ENCODE measurements around the gene ASIP.
"Not testable (repeated sequence)": the region's sequence is repeated elsewhere in the genome, so short reads cannot be mapped to it uniquely, and the experiment has no call there.

ASIP gene

GRCh38 chr20:34285450-34285849 lies 44.2 kb downstream of the ASIP start:
- DNase-seq (ENCODE audit: low spot score), result no peak

- not testable (repeated sequence) for DNase-seq (ENCODE audit: low spot score)
Measured at GRCh38 chr20:34287500-34287899, 46.3 kb downstream of the ASIP start.

GRCh38 chr20:34290471-34290870 lies 49.2 kb downstream of the ASIP start:
- DNase-seq (ENCODE audit: low spot score), result no peak

- DNase-seq (ENCODE audit: low spot score), result no peak
Measured at GRCh38 chr20:34292496-34292895, 51.3 kb downstream of the ASIP start.

- no peak for DNase-seq (ENCODE audit: low spot score)
Measured at GRCh38 chr20:34293119-34293518, 51.9 kb downstream of the ASIP start.

- DNase-seq (ENCODE audit: low spot score), result no peak
Measured at GRCh38 chr20:34293589-34293988, 52.4 kb downstream of the ASIP start.

- no peak for DNase-seq (ENCODE audit: low spot score)
Measured at GRCh38 chr20:34294563-34294962, 53.3 kb downstream of the ASIP start.

GRCh38 chr20:34295284-34295683 lies 54.1 kb downstream of the ASIP start:
- DNase-seq (ENCODE audit: low spot score), result no peak

GRCh38 chr20:34296468-34296867 lies 55.2 kb downstream of the ASIP start:
- no peak for DNase-seq (ENCODE audit: low spot score)

GRCh38 chr20:34298294-34298784 lies 57.1 kb downstream of the ASIP start:
- not testable (repeated sequence) for DNase-seq (ENCODE audit: low spot score)

GRCh38 chr20:34299556-34300255 lies 58.5 kb downstream of the ASIP start:
- DNase-seq (ENCODE audit: low spot score), result no peak

- DNase-seq (ENCODE audit: low spot score), result peak; percentile 90
Measured at GRCh38 chr20:34300256-34300806, 59.1 kb downstream of the ASIP start.

GRCh38 chr20:34300809-34301586 lies 59.8 kb downstream of the ASIP start:
- peak; percentile 72 for DNase-seq (ENCODE audit: low spot score)

- DNase-seq (ENCODE audit: low spot score), result no peak
Measured at GRCh38 chr20:34301587-34302311, 60.5 kb downstream of the ASIP start.

GRCh38 chr20:34302312-34302722 lies 61.1 kb downstream of the ASIP start:
- no peak for DNase-seq (ENCODE audit: low spot score)

GRCh38 chr20:34302723-34303533 lies 61.7 kb downstream of the ASIP start, which contains the start of gene AHCY:
TSS of gene AHCY (minus strand) at chr20:34303355. CDS start at chr20:34303270, 85 bp downstream.
- DNase-seq (ENCODE audit: low spot score), result peak; percentile 95

- no peak for DNase-seq (ENCODE audit: low spot score)
Measured at GRCh38 chr20:34305333-34306230, 64.4 kb downstream of the ASIP start.

GRCh38 chr20:34309691-34310090 lies 68.5 kb downstream of the ASIP start:
- DNase-seq (ENCODE audit: low spot score), result no peak

GRCh38 chr20:34310481-34311117 lies 69.4 kb downstream of the ASIP start:
- DNase-seq (ENCODE audit: low spot score), result no peak
